Suprapubic skin (tissue), 4 donors: Measurements from ENCODE around the gene ALAD.

Experiments
- CTCF ChIP-seq, 2 donors: fragments of 200-600 bp in 1 of 2; fragments of 450-650 bp in 1 of 2; sonication (generic) in 1 of 2; IDR thresholded peaks; one replicate each; pipeline ENCODE4 v1.5.1; 2016 to 2019; ENCODE audit warnings: antibody characterized with exemption in 2 of 2, mild to moderate bottlenecking in 1 of 2, moderate library complexity in 1 of 2
- POLR2A ChIP-seq, 2 donors: fragments of 450-650 bp; IDR thresholded peaks; one replicate each; pipeline ENCODE4 v1.6.1; 2017; ENCODE audit warnings: antibody characterized with exemption in 2 of 2, mild to moderate bottlenecking in 2 of 2, moderate library complexity in 2 of 2
- POLR2AphosphoS5 ChIP-seq, 3 donors: sonication (generic); formaldehyde crosslinking; IDR thresholded peaks; one replicate each; pipeline ENCODE4 v1.6.1; 2017; ENCODE audit warnings: antibody characterized with exemption in 3 of 3

GRCh38 chr9:113393281-113393680, 7.8 kb downstream of the ALAD start:
- TF ChIP-seq CTCF (IDR thresholded peaks at IDR 0.05) (no peak), POLR2A (IDR thresholded peaks at IDR 0.05) (no peak), POLR2AphosphoS5 (IDR thresholded peaks at IDR 0.05) (no peak)
